H9 (cell line): ENCODE measurements around the gene MASTL. TPM values are rescaled to one million over a fixed set of nuclear protein-coding genes. Genes with fewer than 3 reads are reported as not detected.

Source experiments
- DNase-seq: peaks from one replicate; pipeline ENCODE4 v3.0.0-alpha.2; 2017
- H2AFZ ChIP-seq: one replicate; pipeline ENCODE4 v1.6.1; 2013; ENCODE audit warnings: mild to moderate bottlenecking, low read length, control low read depth, moderate library complexity
- H2AK5ac ChIP-seq: 2 replicates; pipeline ENCODE4 v1.6.1; 2013; ENCODE audit warnings: low read length, control low read depth, mixed read lengths; ENCODE audit not compliant: insufficient read length
- H2BK120ac ChIP-seq: one replicate; pipeline ENCODE4 v1.6.1; 2013; ENCODE audit warnings: low read depth, mild to moderate bottlenecking, low read length, control low read depth, inconsistent platforms; ENCODE audit not compliant: poor library complexity, severe bottlenecking
- H2BK12ac ChIP-seq: 2 replicates; pipeline ENCODE4 v1.6.1; 2013; ENCODE audit warnings: low read length, control low read depth, mixed read lengths, low read depth; ENCODE audit not compliant: insufficient read length
- H2BK15ac ChIP-seq: 2 replicates; pipeline ENCODE4 v1.6.1; 2013; ENCODE audit warnings: low read depth, low read length, control low read depth
- H2BK20ac ChIP-seq: one replicate; pipeline ENCODE4 v1.6.1; 2013; ENCODE audit warnings: low read depth, mild to moderate bottlenecking, low read length, control low read depth, inconsistent platforms; ENCODE audit not compliant: poor library complexity, severe bottlenecking
- H2BK5ac ChIP-seq: 2 replicates; pipeline ENCODE4 v1.6.1; 2013; ENCODE audit warnings: low read length, control low read depth, mixed read lengths; ENCODE audit not compliant: insufficient read length
- H3K14ac ChIP-seq: 2 replicates; pipeline ENCODE4 v1.6.1; 2013; ENCODE audit warnings: low read length, control low read depth; ENCODE audit not compliant: insufficient read depth
- H3K18ac ChIP-seq: 2 replicates; pipeline ENCODE4 v1.6.1; 2013; ENCODE audit warnings: low read depth, mild to moderate bottlenecking, mixed read lengths, low read length, control low read depth; ENCODE audit not compliant: insufficient read length
- H3K23ac ChIP-seq: 2 replicates; pipeline ENCODE4 v1.6.1; 2013; ENCODE audit warnings: low read length, control low read depth, mixed read lengths, low read depth; ENCODE audit not compliant: insufficient read length
- H3K23me2 ChIP-seq: 2 replicates; pipeline ENCODE4 v1.6.1; 2013; ENCODE audit warnings: low read depth, mild to moderate bottlenecking, mixed read lengths, low read length, control low read depth; ENCODE audit not compliant: insufficient read length, poor library complexity, severe bottlenecking
- H3K27ac ChIP-seq: 2 replicates; pipeline ENCODE4 v1.5.1; 2013; ENCODE audit warnings: low read length, control low read depth, mixed read lengths, low read depth; ENCODE audit not compliant: insufficient read length
- H3K27me3 ChIP-seq: 2 replicates; pipeline ENCODE4 v1.6.1; 2013; ENCODE audit warnings: low read length, control low read depth, inconsistent platforms; ENCODE audit not compliant: insufficient read depth
- H3K4ac ChIP-seq: 2 replicates; pipeline ENCODE4 v1.6.1; 2013; ENCODE audit warnings: low read depth, mild to moderate bottlenecking, control low read depth, inconsistent platforms, low read length, moderate library complexity
- H3K4me1 ChIP-seq: 2 replicates; pipeline ENCODE4 v1.6.1; 2013; ENCODE audit warnings: low read length, control low read depth, inconsistent platforms; ENCODE audit not compliant: insufficient read depth
- H3K4me2 ChIP-seq: 2 replicates; pipeline ENCODE4 v1.6.1; 2013; ENCODE audit warnings: low read length, control low read depth, mixed read lengths; ENCODE audit not compliant: insufficient read length, insufficient read depth
- H3K56ac ChIP-seq: 2 replicates; pipeline ENCODE4 v1.6.1; 2013; ENCODE audit warnings: low read depth, mild to moderate bottlenecking, mixed read lengths, low read length, control low read depth; ENCODE audit not compliant: insufficient read length
- H3K79me1 ChIP-seq: 2 replicates; pipeline ENCODE4 v1.6.1; 2013; ENCODE audit warnings: low read depth, mild to moderate bottlenecking, moderate library complexity, low read length, control low read depth, inconsistent platforms; ENCODE audit not compliant: insufficient read depth, poor library complexity, severe bottlenecking
- H3K79me2 ChIP-seq: 2 replicates; pipeline ENCODE4 v1.6.1; 2013; ENCODE audit warnings: low read length, control low read depth, inconsistent platforms; ENCODE audit not compliant: insufficient read depth
- H3K9ac ChIP-seq: 2 replicates; pipeline ENCODE4 v1.6.1; 2013; ENCODE audit warnings: low read length, control low read depth, mixed read lengths; ENCODE audit not compliant: insufficient read length; ENCODE audit errors: extremely low read depth
- H3K9me3 ChIP-seq: one replicate; pipeline ENCODE4 v1.6.1; 2013; ENCODE audit warnings: low read depth, low read length, inconsistent platforms; ENCODE audit not compliant: control insufficient read depth
- H3T11ph ChIP-seq: one replicate; pipeline ENCODE4 v1.6.1; 2013; ENCODE audit warnings: mild to moderate bottlenecking, low read length, control low read depth, inconsistent platforms
- H4K20me1 ChIP-seq: one replicate; pipeline ENCODE4 v1.6.1; 2013; ENCODE audit not compliant: control insufficient read depth, insufficient read length, insufficient read depth
- H4K5ac ChIP-seq: 2 replicates; pipeline ENCODE4 v1.6.1; 2013; ENCODE audit warnings: low read depth, mild to moderate bottlenecking, mixed read lengths, low read length, control low read depth; ENCODE audit not compliant: insufficient read length
- H4K8ac ChIP-seq: replicated peaks from 2 replicates; pipeline ENCODE4 v1.6.1; 2013; ENCODE audit warnings: low read length, control low read depth, mixed read lengths, low read depth; ENCODE audit not compliant: insufficient read length
- H4K91ac ChIP-seq: 2 replicates; pipeline ENCODE4 v1.6.1; 2013; ENCODE audit warnings: low read depth, mild to moderate bottlenecking, moderate library complexity, mixed read lengths, low read length, control low read depth; ENCODE audit not compliant: insufficient read length
- H3K27ac Mint-ChIP-seq, 3 experiments: 2 replicates in 2 of 3; 3 replicates in 1 of 3; pipeline ENCODE4 v1.8.0; 2020 to 2021; ENCODE audit warnings: mixed read lengths in 3 of 3, mild to moderate bottlenecking in 1 of 3, moderate library complexity in 1 of 3
- H3K27me3 Mint-ChIP-seq: 2 replicates; pipeline ENCODE4 v1.8.0; 2021; ENCODE audit warnings: low read depth, mild to moderate bottlenecking, moderate library complexity, mixed read lengths
- H3K36me3 Mint-ChIP-seq, 3 experiments: 2 replicates in 2 of 3; 3 replicates in 1 of 3; pipeline ENCODE4 v1.8.0; 2020 to 2021; ENCODE audit warnings: low read depth in 3 of 3, mixed read lengths in 3 of 3; ENCODE audit not compliant: insufficient read depth in 1 of 3
- H3K4me1 Mint-ChIP-seq, 2 experiments: 2 replicates each; pipeline ENCODE4 v1.8.0; 2020; ENCODE audit warnings: mixed read lengths in 2 of 2
- H3K4me3 Mint-ChIP-seq, 2 experiments: 2 replicates in 1 of 2; 3 replicates in 1 of 2; pipeline ENCODE4 v1.8.0; 2020 to 2021; ENCODE audit warnings: mild to moderate bottlenecking in 2 of 2, mixed read lengths in 2 of 2, moderate library complexity in 1 of 2
- H3K9me3 Mint-ChIP-seq, 2 experiments: 2 replicates in 1 of 2; 3 replicates in 1 of 2; pipeline ENCODE4 v1.8.0; 2020; ENCODE audit warnings: mild to moderate bottlenecking in 2 of 2, mixed read lengths in 2 of 2, moderate library complexity in 1 of 2
- WGBS: extraction: QIAGEN DNeasy Blood & Tissue Kit; methylation state at CpG from one replicate; pipeline ENCODE4 v1.1.7; 2013; ENCODE audit warnings: missing lambda C conversion rate, low lambda C conversion rate, mixed read lengths; ENCODE audit not compliant: insufficient read length; ENCODE audit errors: extremely low coverage; 5-methylcytosine and 5-hydroxymethylcytosine counted together
- total RNA-seq: library from RNA; stranded (reverse); gene quantifications from 2 replicates; pipeline ENCODE4 v1.2.1, GENCODE V29; 2021
- TF ChIP-seq, protein P1 (sequence below): fragments of 200-600 bp; sonication (generic); conservative IDR thresholded peaks from 3 replicates; pipeline ENCODE4 v1.8.0; 2021; ENCODE audit warnings: antibody characterized with exemption, mild to moderate bottlenecking

Gene MASTL
- total RNA-seq, 1 experiment from 2014 or later = 35.0 TPM

DNA sequence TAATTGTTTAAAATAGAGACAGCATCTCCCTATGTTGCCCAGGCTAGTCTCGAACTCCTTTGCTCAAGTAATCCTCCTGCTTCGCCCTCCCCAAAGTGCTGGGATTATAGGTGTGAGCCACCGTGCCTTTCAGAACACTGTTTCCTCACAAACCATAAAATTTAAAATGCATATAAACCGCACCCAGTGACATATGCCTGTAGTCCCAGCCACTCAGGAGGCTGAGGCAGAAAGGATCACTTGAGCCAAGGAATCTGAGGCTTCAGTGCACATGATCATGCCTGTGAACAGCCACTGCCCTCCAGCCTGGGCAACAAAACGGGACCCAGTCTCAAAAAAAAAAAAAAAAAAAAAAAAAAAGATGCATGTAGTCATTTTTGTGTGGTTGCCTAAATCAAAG, 48.7 kb downstream of the MASTL start:
- H2AFZ ChIP-seq = no peak overlapping the region
- H3K4me3 Mint-ChIP-seq = no peak overlapping the region
- H3K23ac ChIP-seq = no peak overlapping the region
- H2BK120ac ChIP-seq = no peak overlapping the region
- H3K27ac Mint-ChIP-seq = no peak overlapping the region
- no peaks in the 10 kb centered on the region for H3K9me3 Mint-ChIP-seq
- H3K9me3 ChIP-seq = no peaks in the 10 kb centered on the region
- no peak overlapping the region for H3K14ac ChIP-seq
- no peaks in the 10 kb centered on the region for H3K23me2 ChIP-seq
- TF ChIP-seq, protein P1, sequence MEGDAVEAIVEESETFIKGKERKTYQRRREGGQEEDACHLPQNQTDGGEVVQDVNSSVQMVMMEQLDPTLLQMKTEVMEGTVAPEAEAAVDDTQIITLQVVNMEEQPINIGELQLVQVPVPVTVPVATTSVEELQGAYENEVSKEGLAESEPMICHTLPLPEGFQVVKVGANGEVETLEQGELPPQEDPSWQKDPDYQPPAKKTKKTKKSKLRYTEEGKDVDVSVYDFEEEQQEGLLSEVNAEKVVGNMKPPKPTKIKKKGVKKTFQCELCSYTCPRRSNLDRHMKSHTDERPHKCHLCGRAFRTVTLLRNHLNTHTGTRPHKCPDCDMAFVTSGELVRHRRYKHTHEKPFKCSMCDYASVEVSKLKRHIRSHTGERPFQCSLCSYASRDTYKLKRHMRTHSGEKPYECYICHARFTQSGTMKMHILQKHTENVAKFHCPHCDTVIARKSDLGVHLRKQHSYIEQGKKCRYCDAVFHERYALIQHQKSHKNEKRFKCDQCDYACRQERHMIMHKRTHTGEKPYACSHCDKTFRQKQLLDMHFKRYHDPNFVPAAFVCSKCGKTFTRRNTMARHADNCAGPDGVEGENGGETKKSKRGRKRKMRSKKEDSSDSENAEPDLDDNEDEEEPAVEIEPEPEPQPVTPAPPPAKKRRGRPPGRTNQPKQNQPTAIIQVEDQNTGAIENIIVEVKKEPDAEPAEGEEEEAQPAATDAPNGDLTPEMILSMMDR = no peak
- no peak overlapping the region for H2BK20ac ChIP-seq
- no peaks in the 10 kb centered on the region for H3K79me1 ChIP-seq
- H3K9ac ChIP-seq = no peak overlapping the region
- WGBS = no CpG with 5 or more reads among the region's 5 CpGs
- no peak for DNase-seq
- no peaks in the 10 kb centered on the region for H3K27me3 Mint-ChIP-seq
- H4K20me1 ChIP-seq = no peaks in the 10 kb centered on the region
- H4K8ac ChIP-seq = no peak overlapping the region
- H3K18ac ChIP-seq = no peak overlapping the region
- no peaks in the 10 kb centered on the region for H3K27me3 ChIP-seq
- no peak overlapping the region for H3K4me2 ChIP-seq
- H3K4me1 ChIP-seq = no peaks in the 10 kb centered on the region
- H3K4me1 Mint-ChIP-seq = no peaks in the 10 kb centered on the region
- H2AK5ac ChIP-seq = no peak overlapping the region
- peaks cover 7 to 31% (median 30%) of the 10 kb centered on the region in 3 experiments; a peak in 6 of 7 replicates for H3K36me3 Mint-ChIP-seq
- H3K4ac ChIP-seq = no peak overlapping the region
- no peak overlapping the region for H2BK15ac ChIP-seq
- H2BK12ac ChIP-seq = no peak overlapping the region
- H4K91ac ChIP-seq = no peak overlapping the region
- H2BK5ac ChIP-seq = no peak overlapping the region
- no peaks in the 10 kb centered on the region for H3K79me2 ChIP-seq
- no peak overlapping the region for H3K27ac ChIP-seq
- no peak overlapping the region for H3T11ph ChIP-seq
- H4K5ac ChIP-seq = no peak overlapping the region
- H3K56ac ChIP-seq = no peak overlapping the region
